H9 (cell line): ENCODE results near the gene CAPN8. TPM values are rescaled to one million over a fixed set of nuclear protein-coding genes. Genes with fewer than 3 reads are reported as not detected.

Experiments
- DNase-seq: peaks from one replicate; pipeline ENCODE4 v3.0.0-alpha.2; 2017
- H2AFZ ChIP-seq: one replicate; pipeline ENCODE4 v1.6.1; 2013; ENCODE audit warnings: mild to moderate bottlenecking, low read length, control low read depth, moderate library complexity
- H2AK5ac ChIP-seq: 2 replicates; pipeline ENCODE4 v1.6.1; 2013; ENCODE audit warnings: low read length, control low read depth, mixed read lengths; ENCODE audit not compliant: insufficient read length
- H2BK120ac ChIP-seq: one replicate; pipeline ENCODE4 v1.6.1; 2013; ENCODE audit warnings: low read depth, mild to moderate bottlenecking, low read length, control low read depth, inconsistent platforms; ENCODE audit not compliant: poor library complexity, severe bottlenecking
- H2BK12ac ChIP-seq: 2 replicates; pipeline ENCODE4 v1.6.1; 2013; ENCODE audit warnings: low read length, control low read depth, mixed read lengths, low read depth; ENCODE audit not compliant: insufficient read length
- H2BK15ac ChIP-seq: 2 replicates; pipeline ENCODE4 v1.6.1; 2013; ENCODE audit warnings: low read depth, low read length, control low read depth
- H2BK20ac ChIP-seq: one replicate; pipeline ENCODE4 v1.6.1; 2013; ENCODE audit warnings: low read depth, mild to moderate bottlenecking, low read length, control low read depth, inconsistent platforms; ENCODE audit not compliant: poor library complexity, severe bottlenecking
- H2BK5ac ChIP-seq: 2 replicates; pipeline ENCODE4 v1.6.1; 2013; ENCODE audit warnings: low read length, control low read depth, mixed read lengths; ENCODE audit not compliant: insufficient read length
- H3K14ac ChIP-seq: 2 replicates; pipeline ENCODE4 v1.6.1; 2013; ENCODE audit warnings: low read length, control low read depth; ENCODE audit not compliant: insufficient read depth
- H3K18ac ChIP-seq: 2 replicates; pipeline ENCODE4 v1.6.1; 2013; ENCODE audit warnings: low read depth, mild to moderate bottlenecking, mixed read lengths, low read length, control low read depth; ENCODE audit not compliant: insufficient read length
- H3K23ac ChIP-seq: 2 replicates; pipeline ENCODE4 v1.6.1; 2013; ENCODE audit warnings: low read length, control low read depth, mixed read lengths, low read depth; ENCODE audit not compliant: insufficient read length
- H3K23me2 ChIP-seq: 2 replicates; pipeline ENCODE4 v1.6.1; 2013; ENCODE audit warnings: low read depth, mild to moderate bottlenecking, mixed read lengths, low read length, control low read depth; ENCODE audit not compliant: insufficient read length, poor library complexity, severe bottlenecking
- H3K27ac ChIP-seq: 2 replicates; pipeline ENCODE4 v1.5.1; 2013; ENCODE audit warnings: low read length, control low read depth, mixed read lengths, low read depth; ENCODE audit not compliant: insufficient read length
- H3K27me3 ChIP-seq: 2 replicates; pipeline ENCODE4 v1.6.1; 2013; ENCODE audit warnings: low read length, control low read depth, inconsistent platforms; ENCODE audit not compliant: insufficient read depth
- H3K4ac ChIP-seq: 2 replicates; pipeline ENCODE4 v1.6.1; 2013; ENCODE audit warnings: low read depth, mild to moderate bottlenecking, control low read depth, inconsistent platforms, low read length, moderate library complexity
- H3K4me1 ChIP-seq: 2 replicates; pipeline ENCODE4 v1.6.1; 2013; ENCODE audit warnings: low read length, control low read depth, inconsistent platforms; ENCODE audit not compliant: insufficient read depth
- H3K4me2 ChIP-seq: 2 replicates; pipeline ENCODE4 v1.6.1; 2013; ENCODE audit warnings: low read length, control low read depth, mixed read lengths; ENCODE audit not compliant: insufficient read length, insufficient read depth
- H3K56ac ChIP-seq: 2 replicates; pipeline ENCODE4 v1.6.1; 2013; ENCODE audit warnings: low read depth, mild to moderate bottlenecking, mixed read lengths, low read length, control low read depth; ENCODE audit not compliant: insufficient read length
- H3K79me1 ChIP-seq: 2 replicates; pipeline ENCODE4 v1.6.1; 2013; ENCODE audit warnings: low read depth, mild to moderate bottlenecking, moderate library complexity, low read length, control low read depth, inconsistent platforms; ENCODE audit not compliant: insufficient read depth, poor library complexity, severe bottlenecking
- H3K79me2 ChIP-seq: 2 replicates; pipeline ENCODE4 v1.6.1; 2013; ENCODE audit warnings: low read length, control low read depth, inconsistent platforms; ENCODE audit not compliant: insufficient read depth
- H3K9ac ChIP-seq: 2 replicates; pipeline ENCODE4 v1.6.1; 2013; ENCODE audit warnings: low read length, control low read depth, mixed read lengths; ENCODE audit not compliant: insufficient read length; ENCODE audit errors: extremely low read depth
- H3K9me3 ChIP-seq: one replicate; pipeline ENCODE4 v1.6.1; 2013; ENCODE audit warnings: low read depth, low read length, inconsistent platforms; ENCODE audit not compliant: control insufficient read depth
- H3T11ph ChIP-seq: one replicate; pipeline ENCODE4 v1.6.1; 2013; ENCODE audit warnings: mild to moderate bottlenecking, low read length, control low read depth, inconsistent platforms
- H4K20me1 ChIP-seq: one replicate; pipeline ENCODE4 v1.6.1; 2013; ENCODE audit not compliant: control insufficient read depth, insufficient read length, insufficient read depth
- H4K5ac ChIP-seq: 2 replicates; pipeline ENCODE4 v1.6.1; 2013; ENCODE audit warnings: low read depth, mild to moderate bottlenecking, mixed read lengths, low read length, control low read depth; ENCODE audit not compliant: insufficient read length
- H4K8ac ChIP-seq: replicated peaks from 2 replicates; pipeline ENCODE4 v1.6.1; 2013; ENCODE audit warnings: low read length, control low read depth, mixed read lengths, low read depth; ENCODE audit not compliant: insufficient read length
- H4K91ac ChIP-seq: 2 replicates; pipeline ENCODE4 v1.6.1; 2013; ENCODE audit warnings: low read depth, mild to moderate bottlenecking, moderate library complexity, mixed read lengths, low read length, control low read depth; ENCODE audit not compliant: insufficient read length
- H3K27ac Mint-ChIP-seq, 3 experiments: 2 replicates in 2 of 3; 3 replicates in 1 of 3; pipeline ENCODE4 v1.8.0; 2020 to 2021; ENCODE audit warnings: mixed read lengths in 3 of 3, mild to moderate bottlenecking in 1 of 3, moderate library complexity in 1 of 3
- H3K27me3 Mint-ChIP-seq: 2 replicates; pipeline ENCODE4 v1.8.0; 2021; ENCODE audit warnings: low read depth, mild to moderate bottlenecking, moderate library complexity, mixed read lengths
- H3K36me3 Mint-ChIP-seq, 3 experiments: 2 replicates in 2 of 3; 3 replicates in 1 of 3; pipeline ENCODE4 v1.8.0; 2020 to 2021; ENCODE audit warnings: low read depth in 3 of 3, mixed read lengths in 3 of 3; ENCODE audit not compliant: insufficient read depth in 1 of 3
- H3K4me1 Mint-ChIP-seq, 2 experiments: 2 replicates each; pipeline ENCODE4 v1.8.0; 2020; ENCODE audit warnings: mixed read lengths in 2 of 2
- H3K4me3 Mint-ChIP-seq, 2 experiments: 2 replicates in 1 of 2; 3 replicates in 1 of 2; pipeline ENCODE4 v1.8.0; 2020 to 2021; ENCODE audit warnings: mild to moderate bottlenecking in 2 of 2, mixed read lengths in 2 of 2, moderate library complexity in 1 of 2
- H3K9me3 Mint-ChIP-seq, 2 experiments: 2 replicates in 1 of 2; 3 replicates in 1 of 2; pipeline ENCODE4 v1.8.0; 2020; ENCODE audit warnings: mild to moderate bottlenecking in 2 of 2, mixed read lengths in 2 of 2, moderate library complexity in 1 of 2
- WGBS: extraction: QIAGEN DNeasy Blood & Tissue Kit; methylation state at CpG from one replicate; pipeline ENCODE4 v1.1.7; 2013; ENCODE audit warnings: missing lambda C conversion rate, low lambda C conversion rate, mixed read lengths; ENCODE audit not compliant: insufficient read length; ENCODE audit errors: extremely low coverage; 5-methylcytosine and 5-hydroxymethylcytosine counted together
- total RNA-seq: library from RNA; stranded (reverse); gene quantifications from 2 replicates; pipeline ENCODE4 v1.2.1, GENCODE V29; 2021
- TF ChIP-seq, protein P1 (sequence below): fragments of 200-600 bp; sonication (generic); conservative IDR thresholded peaks from 3 replicates; pipeline ENCODE4 v1.8.0; 2021; ENCODE audit warnings: antibody characterized with exemption, mild to moderate bottlenecking

Gene CAPN8
- total RNA-seq, 1 experiment from 2014 or later, result not detected

DNA sequence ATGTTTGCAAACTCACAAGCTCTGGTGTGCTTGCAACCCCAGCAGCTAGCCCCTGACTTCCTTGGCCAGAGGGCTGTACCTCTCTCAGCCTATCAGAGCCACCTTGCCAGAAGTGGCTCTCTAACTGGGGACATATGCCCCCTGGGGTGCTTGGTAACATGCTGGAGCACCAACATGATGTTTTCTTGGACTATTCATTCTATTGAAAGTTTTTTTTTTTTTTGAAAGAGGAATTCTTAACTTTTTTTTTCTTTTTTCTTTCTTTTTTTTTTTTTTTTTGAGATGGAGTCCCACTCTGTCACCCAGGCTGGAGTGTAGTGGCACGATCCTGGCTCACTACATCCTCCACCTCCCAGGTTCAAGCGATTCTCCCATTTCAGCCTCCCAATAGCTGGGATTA, 14.7 kb upstream of the CAPN8 start:
- no CpG with 5 or more reads among the region's 2 CpGs for WGBS

More for the DNA sequence above, 14.7 kb upstream of the CAPN8 start:
- Histone ChIP-seq H3K27ac (no peak overlapping the region), H2BK12ac (no peak overlapping the region), H2AFZ (no peak overlapping the region), H3K23me2 (no peaks in the 10 kb centered on the region), H3K4ac (no peak overlapping the region), H3K56ac (no peak overlapping the region), H3K9ac (no peak overlapping the region), H3K4me2 (no peak overlapping the region), H2BK120ac (no peak overlapping the region), H4K91ac (no peak overlapping the region), H3K18ac (no peak overlapping the region), H3K14ac (no peak overlapping the region), H2BK5ac (no peak overlapping the region), H3K4me1 (no peaks in the 10 kb centered on the region), H4K5ac (no peak overlapping the region), H3T11ph (no peak overlapping the region), H3K79me1 (no peaks in the 10 kb centered on the region), H4K8ac (no peak overlapping the region), H3K23ac (no peak overlapping the region), H2AK5ac (no peak overlapping the region), H2BK15ac (no peak overlapping the region), H3K79me2 (no peaks in the 10 kb centered on the region), H4K20me1 (no peaks in the 10 kb centered on the region), H3K9me3 (no peaks in the 10 kb centered on the region), H2BK20ac (no peak overlapping the region), H3K27me3 (no peaks in the 10 kb centered on the region)
- H3K36me3 Mint-ChIP-seq, result peaks cover 4 to 7% (median 5%) of the 10 kb centered on the region in 3 experiments; a peak in 6 of 7 replicates
- DNase-seq, result no peak
- H3K4me1 Mint-ChIP-seq, result peaks cover 0 to 2% of the 10 kb centered on the region in 2 experiments; a peak in 1 of 4 replicates
- H3K27ac Mint-ChIP-seq, result no peak overlapping the region
- TF ChIP-seq, protein P1, sequence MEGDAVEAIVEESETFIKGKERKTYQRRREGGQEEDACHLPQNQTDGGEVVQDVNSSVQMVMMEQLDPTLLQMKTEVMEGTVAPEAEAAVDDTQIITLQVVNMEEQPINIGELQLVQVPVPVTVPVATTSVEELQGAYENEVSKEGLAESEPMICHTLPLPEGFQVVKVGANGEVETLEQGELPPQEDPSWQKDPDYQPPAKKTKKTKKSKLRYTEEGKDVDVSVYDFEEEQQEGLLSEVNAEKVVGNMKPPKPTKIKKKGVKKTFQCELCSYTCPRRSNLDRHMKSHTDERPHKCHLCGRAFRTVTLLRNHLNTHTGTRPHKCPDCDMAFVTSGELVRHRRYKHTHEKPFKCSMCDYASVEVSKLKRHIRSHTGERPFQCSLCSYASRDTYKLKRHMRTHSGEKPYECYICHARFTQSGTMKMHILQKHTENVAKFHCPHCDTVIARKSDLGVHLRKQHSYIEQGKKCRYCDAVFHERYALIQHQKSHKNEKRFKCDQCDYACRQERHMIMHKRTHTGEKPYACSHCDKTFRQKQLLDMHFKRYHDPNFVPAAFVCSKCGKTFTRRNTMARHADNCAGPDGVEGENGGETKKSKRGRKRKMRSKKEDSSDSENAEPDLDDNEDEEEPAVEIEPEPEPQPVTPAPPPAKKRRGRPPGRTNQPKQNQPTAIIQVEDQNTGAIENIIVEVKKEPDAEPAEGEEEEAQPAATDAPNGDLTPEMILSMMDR, result no peak
- peaks cover 11% of the 10 kb centered on the region for H3K27me3 Mint-ChIP-seq
- peaks cover 6 to 13% of the 10 kb centered on the region in 2 experiments; a peak in 4 of 5 replicates for H3K9me3 Mint-ChIP-seq
- no peak overlapping the region for H3K4me3 Mint-ChIP-seq
